GM12878 (cell line): Measurements from ENCODE around the gene ZNF764. TPM values are rescaled to one million over a fixed set of nuclear protein-coding genes. Genes with fewer than 3 reads are reported as not detected.
A peak's percentile ranks its signal among the peaks of the same experiment; 100 is the strongest.

Experiments used
- ATAC-seq: fragments of 200-7000 bp; cut with Tn5 transposase; 3 replicates; pipeline ENCODE4 v1.9.1; 2020; ENCODE audit warnings: mild to moderate bottlenecking, moderate library complexity
- BruUV-seq: library from RNA; stranded (reverse); fragments of 400-500 nt; replicated peaks from 2 replicates; lab custom pipeline; 2021; lab: Mats Ljungman, UMichigan
- CTCF ChIA-PET: fragments of 300-600 bp; sonication (Branson Sonifier 250); formaldehyde crosslinking; extraction: SDS; loops from one replicate; lab custom pipeline; 2021; ENCODE audit warnings: inconsistent platforms; lab: Yijun Ruan, JAX
- POLR2A ChIA-PET: fragments of 350-600 bp; formaldehyde crosslinking; extraction: SDS; loops from one replicate; lab custom pipeline; 2021; ENCODE audit warnings: inconsistent platforms; lab: Charles Lee
- RAD21 ChIA-PET: fragments of 300-600 bp; sonication (Branson Sonifier 250); formaldehyde crosslinking; loops from one replicate; lab custom pipeline; 2023; ENCODE audit warnings: antibody characterized with exemption; ENCODE audit not compliant: unreplicated experiment; lab: Charles Lee
- SMC1A ChIA-PET: fragments of 300-600 bp; sonication (Branson Sonifier 250); formaldehyde crosslinking; loops from one replicate; lab custom pipeline; 2023; ENCODE audit not compliant: unreplicated experiment, uncharacterized antibody; lab: Charles Lee
- DNase-seq: peaks from one replicate; pipeline ENCODE4 v3.0.0-alpha.2; 2011; ENCODE audit warnings: low read depth, low spot score
- FAIRE-seq: peaks from 3 replicates; lab custom pipeline; 2011; peaks lifted over from hg19 to GRCh38; lab: Jason Lieb, UNC
- H2AFZ ChIP-seq: 2 replicates; pipeline ENCODE4 v1.6.0; 2011; ENCODE audit warnings: low read depth, low read length, control low read depth; ENCODE audit not compliant: control insufficient read depth
- H3K27ac ChIP-seq: 2 replicates; pipeline ENCODE4 v1.5.1; 2011; ENCODE audit warnings: control low read depth; ENCODE audit not compliant: control insufficient read depth, insufficient read depth
- H3K27me3 ChIP-seq, 2 experiments: replicated peaks in 1 of 2; 2 replicates each; pipeline versions ENCODE4 v1.6.0 to v1.6.1; 2011; ENCODE audit warnings: low read length in 1 of 2; ENCODE audit not compliant: control insufficient read depth in 2 of 2, insufficient read depth in 2 of 2
- H3K36me3 ChIP-seq, 2 experiments: 2 replicates each; pipeline ENCODE4 v1.5.1; 2011; ENCODE audit warnings: low read length in 1 of 2; ENCODE audit not compliant: control insufficient read depth in 2 of 2, insufficient read depth in 2 of 2
- H3K4me1 ChIP-seq: 2 replicates; pipeline ENCODE4 v1.6.1; 2011; ENCODE audit warnings: mild to moderate bottlenecking, low read length, moderate library complexity, mixed read lengths; ENCODE audit not compliant: control insufficient read depth, insufficient read depth
- H3K4me2 ChIP-seq: 2 replicates; pipeline ENCODE4 v1.6.0; 2011; ENCODE audit warnings: control low read depth; ENCODE audit not compliant: control insufficient read depth, insufficient read depth
- H3K4me3 ChIP-seq: fragments of 200-600 bp; sonication (generic); 2 replicates; pipeline ENCODE4 v1.5.1; 2016
- H3K79me2 ChIP-seq: 2 replicates; pipeline ENCODE4 v1.6.0; 2011; ENCODE audit warnings: low read length; ENCODE audit not compliant: control insufficient read depth, insufficient read depth
- H3K9ac ChIP-seq: 2 replicates; pipeline ENCODE4 v1.8.0; 2011; ENCODE audit warnings: low read length, control low read depth, mixed read lengths; ENCODE audit not compliant: control insufficient read depth, insufficient read depth
- H3K9me3 ChIP-seq: replicated peaks from 3 replicates; pipeline ENCODE4 v1.5.1; 2011; ENCODE audit warnings: mild to moderate bottlenecking, low read length; ENCODE audit not compliant: control insufficient read depth, insufficient read depth
- H4K20me1 ChIP-seq: 2 replicates; pipeline ENCODE4 v1.6.0; 2011; ENCODE audit not compliant: control insufficient read depth, insufficient read depth
- CREM ChIP-seq: IDR thresholded peaks from 2 replicates; pipeline ENCODE4 v1.6.1; 2014; ENCODE audit warnings: antibody characterized with exemption, low read depth
- HCFC1 ChIP-seq: fragments of 150-350 bp; IDR thresholded peaks from 2 replicates; pipeline ENCODE4 v1.6.1; 2014; ENCODE audit warnings: low read length
- IKZF2 ChIP-seq, 2 experiments: fragments of 450-650 bp; IDR thresholded peaks; 2 replicates each; pipeline ENCODE4 v1.6.1; 2017; ENCODE audit warnings: mild to moderate bottlenecking in 2 of 2, moderate library complexity in 2 of 2
- LARP7 ChIP-seq: fragments of 450-650 bp; IDR thresholded peaks from 2 replicates; pipeline ENCODE4 v1.6.1; 2017; ENCODE audit warnings: mild to moderate bottlenecking
- RAD51 ChIP-seq: fragments of 450-650 bp; IDR thresholded peaks from 2 replicates; pipeline ENCODE4 v1.6.1; 2016; ENCODE audit warnings: moderate library complexity, mild to moderate bottlenecking, inconsistent platforms
- SMARCA5 ChIP-seq: fragments of 450-650 bp; IDR thresholded peaks from 2 replicates; pipeline ENCODE4 v1.6.1; 2017; ENCODE audit warnings: mild to moderate bottlenecking
- ZNF217 ChIP-seq: fragments of 450-650 bp; IDR thresholded peaks from 2 replicates; pipeline ENCODE4 v1.6.1; 2017; ENCODE audit warnings: antibody characterized with exemption, mild to moderate bottlenecking
- ZNF274 ChIP-seq: IDR thresholded peaks from one replicate; pipeline ENCODE4 v1.8.0; 2011; ENCODE audit not compliant: insufficient read length, insufficient read depth
- ZNF384 ChIP-seq: IDR thresholded peaks from 2 replicates; pipeline ENCODE4 v1.6.1; 2012; ENCODE audit warnings: low read depth, mild to moderate bottlenecking, low read length, improper control_type of control experiment, borderline replicate concordance
- whole genome bisulfite sequencing: methylation state at CpG from one replicate; pipeline ENCODE4 v1.1.6; 2016; ENCODE audit warnings: low lambda C conversion rate; ENCODE audit not compliant: insufficient replicate concordance, insufficient coverage; ENCODE audit errors: missing lambda C conversion rate; 5-methylcytosine and 5-hydroxymethylcytosine counted together
- in situ Hi-C: fragments of 300-500 bp; cut with MboI; formaldehyde crosslinking; loops from 9 replicates; pipeline ENCODE4 v1.14.3; 2018; ENCODE audit warnings: mixed read lengths
- intact Hi-C: fragments of 100-400 bp; cut with micrococcal nuclease; formaldehyde crosslinking; loops from one replicate; pipeline ENCODE4 v1.14.2; 2022; ENCODE audit not compliant: unreplicated experiment
- polyA plus RNA-seq, 11 experiments: library from polyadenylated mRNA; depleted of rRNA in 4 of 11; unstranded in 6 of 11; stranded (reverse) in 5 of 11; fragments of >200 nt; fragmentation: Nextera tagmentation in 4 of 11; fragmentation: Illumina TruSeq in 1 of 11; extraction: Ambion mirVana in 4 of 11; extraction: Trizol in 1 of 11; gene quantifications; 1 replicate in 1 of 11; 2 replicates in 10 of 11; pipeline versions ENCODE4 v1.2.1 to v1.2.3, GENCODE V29; 2011 to 2016; ENCODE audit warnings: inconsistent platforms in 2 of 11, missing spikeins in 2 of 11, low read depth in 1 of 11
- total RNA-seq, 4 experiments: library from RNA; depleted of rRNA in 3 of 4; stranded (reverse); fragments of >200 nt in 3 of 4; fragmentation: Illumina TruSeq in 1 of 4; extraction: Trizol in 1 of 4; gene quantifications; 2 replicates each; pipeline versions ENCODE4 v1.2.1 to v1.2.3, GENCODE V29; 2013 to 2021
- TF ChIP-seq, protein P1 (sequence below): IDR thresholded peaks from 2 replicates; pipeline ENCODE4 v1.6.1; 2012; ENCODE audit warnings: low read depth, low read length, improper control_type of control experiment
- TF ChIP-seq, protein P2 (sequence below): fragments of 450-650 bp; IDR thresholded peaks from 2 replicates; pipeline ENCODE4 v1.6.1; 2017; ENCODE audit warnings: mild to moderate bottlenecking

The ZNF764 gene
- total and polyA plus RNA-seq, 10 of the 15 experiments (the other 5 are each of a cell fraction or from before 2014, with no cell fraction given), result 0.61 to 11.9 (median 3.8) TPM

DNA sequence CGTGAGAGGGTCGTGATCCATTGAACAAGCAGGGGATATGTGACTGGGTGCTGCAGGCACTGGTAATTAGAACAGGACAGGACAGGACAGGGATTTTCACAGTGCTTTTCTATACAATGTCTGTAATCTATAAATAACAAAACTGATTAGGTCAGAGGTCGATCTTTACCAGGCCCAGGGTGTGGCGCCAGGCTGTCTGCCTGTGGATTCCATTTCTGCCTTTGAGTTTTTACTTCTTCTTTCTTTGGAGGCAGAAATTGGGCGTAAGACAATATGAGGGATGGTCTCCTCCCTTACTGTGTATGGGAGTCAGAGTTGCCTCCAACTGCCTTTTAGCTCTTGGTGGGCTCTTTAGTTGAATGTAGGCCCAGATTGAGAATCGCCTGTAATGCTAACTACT, 1.5 kb upstream of the ZNF764 start:
- FAIRE-seq, result peak; percentile 7
- no peak overlapping the region for H3K4me2 ChIP-seq
- no peaks in the 10 kb centered on the region for H3K4me1 ChIP-seq
- no peak for DNase-seq
- peaks cover 0 to 10% of the 10 kb centered on the region in 2 experiments; a peak in 3 of 4 replicates for H3K36me3 ChIP-seq
- no peak for ATAC-seq
- POLR2A ChIA-PET, result interaction anchor here (0.7 to 5.9 kb wide), 4 partner anchors 9 to 55 kb away, joined by 3 to 109 read pairs (median 20); partner anchors contain the start of genes ZNF688 and ZNF747
- TF ChIP-seq, protein P1, sequence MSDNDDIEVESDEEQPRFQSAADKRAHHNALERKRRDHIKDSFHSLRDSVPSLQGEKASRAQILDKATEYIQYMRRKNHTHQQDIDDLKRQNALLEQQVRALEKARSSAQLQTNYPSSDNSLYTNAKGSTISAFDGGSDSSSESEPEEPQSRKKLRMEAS, result no peak
- no peak for TF ChIP-seq ZNF274
- TF ChIP-seq RAD51, result no peak
- no peak for TF ChIP-seq CREM
- TF ChIP-seq, all 136 proteins: peak for 0
- ChIA-PET CTCF (interaction anchor here (3.1 to 3.6 kb wide), 3 partner anchors 24 to 130 kb away, joined by 12 to 23 read pairs (median 19); partner anchors contain the start of genes DCTPP1 and ZNF747), SMC1A (interaction anchor here (2.0 kb wide), 1 partner anchor 7 kb away, joined by 4 read pairs; no protein-coding TSS in a partner anchor), RAD21 (interaction anchor here (2.3 to 4.3 kb wide), 2 partner anchors 24 kb away, joined by 10 to 99 read pairs; partner anchors contain the start of gene ZNF747)
- Histone ChIP-seq H3K4me3 (no peak overlapping the region), H4K20me1 (no peaks in the 10 kb centered on the region), H2AFZ (no peak overlapping the region), H3K27ac (no peak overlapping the region), H3K9ac (no peak overlapping the region), H3K27me3 (no peaks in the 10 kb centered on the region), H3K9me3 (no peaks in the 10 kb centered on the region), H3K79me2 (peaks cover 11% of the 10 kb centered on the region)
- no TSS peak for BruUV-seq
- WGBS, result 96% methylated on average over 6 of the region's 6 CpGs
- intact Hi-C loops (no loop called here), in situ Hi-C loops (no loop called here)

GRCh38 chr16:30558789-30559377, 709 bp upstream of the ZNF764 start:
- Histone ChIP-seq H2AFZ (peak overlapping the region; percentile 88), H3K9me3 (no peaks in the 10 kb centered on the region), H3K9ac (peak overlapping the region; percentile 38; the same call in 1 of the 2 replicates), H3K4me2 (peak overlapping the region; percentile 81), H4K20me1 (no peaks in the 10 kb centered on the region), H3K27me3 (no peaks in the 10 kb centered on the region), H3K27ac (peak overlapping the region; percentile 56), H3K36me3 (peaks cover 3 to 10% of the 10 kb centered on the region in 2 experiments; a peak in 3 of 4 replicates), H3K4me1 (no peaks in the 10 kb centered on the region), H3K79me2 (peaks cover 11% of the 10 kb centered on the region), H3K4me3 (no peak overlapping the region)
- FAIRE-seq (no peak), DNase-seq (no peak), ATAC-seq (no peak)
- intact Hi-C loops, result loop anchor here (1.0 kb wide), 1 partner anchor 24 kb away; no protein-coding TSS in a partner anchor
- in situ Hi-C loops, result no loop called here
- 89% methylated on average over 21 of the region's 21 CpGs for WGBS
- TF ChIP-seq LARP7 (0 out of 2 replicates have a peak, but pooled peaks have one; percentile 31), SMARCA5 (peak; percentile 76), IKZF2 (IDR thresholded peaks at IDR 0.05) (0 out of 4 replicates have a peak, but pooled peaks of 1 of the 2 experiments have one; percentile 6), ZNF384 (no peak), HCFC1 (no peak), ZNF217 (peak; percentile 64; the same call in 1 of the 2 replicates)
- TF ChIP-seq, protein P2, sequence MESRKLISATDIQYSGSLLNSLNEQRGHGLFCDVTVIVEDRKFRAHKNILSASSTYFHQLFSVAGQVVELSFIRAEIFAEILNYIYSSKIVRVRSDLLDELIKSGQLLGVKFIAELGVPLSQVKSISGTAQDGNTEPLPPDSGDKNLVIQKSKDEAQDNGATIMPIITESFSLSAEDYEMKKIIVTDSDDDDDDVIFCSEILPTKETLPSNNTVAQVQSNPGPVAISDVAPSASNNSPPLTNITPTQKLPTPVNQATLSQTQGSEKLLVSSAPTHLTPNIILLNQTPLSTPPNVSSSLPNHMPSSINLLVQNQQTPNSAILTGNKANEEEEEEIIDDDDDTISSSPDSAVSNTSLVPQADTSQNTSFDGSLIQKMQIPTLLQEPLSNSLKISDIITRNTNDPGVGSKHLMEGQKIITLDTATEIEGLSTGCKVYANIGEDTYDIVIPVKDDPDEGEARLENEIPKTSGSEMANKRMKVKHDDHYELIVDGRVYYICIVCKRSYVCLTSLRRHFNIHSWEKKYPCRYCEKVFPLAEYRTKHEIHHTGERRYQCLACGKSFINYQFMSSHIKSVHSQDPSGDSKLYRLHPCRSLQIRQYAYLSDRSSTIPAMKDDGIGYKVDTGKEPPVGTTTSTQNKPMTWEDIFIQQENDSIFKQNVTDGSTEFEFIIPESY, result peak; percentile 91; the same call in 1 of the 2 replicates
- POLR2A ChIA-PET, result interaction anchor here (0.6 to 5.9 kb wide), 13 partner anchors 8 to 188 kb away, joined by 3 to 109 read pairs (median 4); partner anchors contain the start of genes TBC1D10B, ZNF688, ZNF747 and ZNF785
- TSS peak; percentile 69 for BruUV-seq
- SMC1A ChIA-PET, result interaction anchor here (0.6 to 2.8 kb wide), 11 partner anchors 8 to 149 kb away, joined by 3 to 47 read pairs (median 4); partner anchors contain the start of genes DCTPP1, ITGAL, ZNF688 and ZNF689
- RAD21 ChIA-PET, result interaction anchor here (0.6 to 4.3 kb wide), 20 partner anchors 8 to 188 kb away, joined by 3 to 99 read pairs (median 6); partner anchors contain the start of genes DCTPP1, PRR14, ZNF688 and ZNF747
- CTCF ChIA-PET, result interaction anchor here (0.6 to 3.6 kb wide), 13 partner anchors 9 to 139 kb away, joined by 3 to 59 read pairs (median 9); partner anchors contain the start of genes DCTPP1 and ZNF747
